ENCODE data around the gene TNFAIP8L1.
"Not testable (repeated sequence)": the region's sequence is repeated elsewhere in the genome, so short reads cannot be mapped to it uniquely, and the experiment has no call there.

TNFAIP8L1 gene

GRCh38 chr19:4638828-4639530, at the start of gene TNFAIP8L1:
TNFAIP8L1 (plus strand) TSS chr19:4639516; CDS start chr19:4651870, 12,354 bp downstream.
- intact Hi-C loops (cut with DNase I): loop anchor here (5.0 kb wide), 1 partner anchor 62 kb away; no protein-coding TSS in a partner anchor
- DNase-seq: peak; percentile 89 to 98 (median 96)

- DNase-seq: no peak
- intact Hi-C loops (cut with DNase I): no loop called here
Observed at GRCh38 chr19:4589579-4590410, 49.5 kb upstream of the TNFAIP8L1 start.

GRCh38 chr19:4590559-4590958, 48.8 kb upstream of the TNFAIP8L1 start:
- intact Hi-C loops (cut with DNase I): no loop called here
- no peak for DNase-seq

- intact Hi-C loops (cut with DNase I): no loop called here
- DNase-seq: no peak
Observed at GRCh38 chr19:4591320-4591719, 48.0 kb upstream of the TNFAIP8L1 start.

GRCh38 chr19:4592445-4592844, 46.9 kb upstream of the TNFAIP8L1 start:
- DNase-seq: no peak
- intact Hi-C loops (cut with DNase I): no loop called here

GRCh38 chr19:4593409-4593851, 45.9 kb upstream of the TNFAIP8L1 start:
- intact Hi-C loops (cut with DNase I): no loop called here

GRCh38 chr19:4594201-4594600, 45.1 kb upstream of the TNFAIP8L1 start:
- intact Hi-C loops (cut with DNase I): no loop called here
- DNase-seq: no peak

More at GRCh38 chr19:4593409-4593851, 45.9 kb upstream of the TNFAIP8L1 start:
- DNase-seq: no peak

GRCh38 chr19:4595158-4595557, 44.2 kb upstream of the TNFAIP8L1 start:
- intact Hi-C loops (cut with DNase I); DNase-seq: not testable (repeated sequence)

GRCh38 chr19:4596033-4596904, 43.0 kb upstream of the TNFAIP8L1 start:
- DNase-seq: no peak
- intact Hi-C loops (cut with DNase I): no loop called here

- intact Hi-C loops (cut with DNase I): no loop called here
- no peak for DNase-seq
Observed at GRCh38 chr19:4597278-4597974, 41.9 kb upstream of the TNFAIP8L1 start.

- intact Hi-C loops (cut with DNase I): no loop called here
- DNase-seq: peak in 2 of 42 donors; percentile 30 to 42
Observed at GRCh38 chr19:4597975-4598671, 41.2 kb upstream of the TNFAIP8L1 start.

- intact Hi-C loops (cut with DNase I): no loop called here
- DNase-seq: no peak
Observed at GRCh38 chr19:4598712-4599111, 40.6 kb upstream of the TNFAIP8L1 start.

GRCh38 chr19:4600082-4600481, 39.2 kb upstream of the TNFAIP8L1 start:
- DNase-seq: no peak
- intact Hi-C loops (cut with DNase I): no loop called here

- intact Hi-C loops (cut with DNase I): no loop called here
- no peak for DNase-seq
Observed at GRCh38 chr19:4600893-4601292, 38.4 kb upstream of the TNFAIP8L1 start.

GRCh38 chr19:4602173-4602788, 37.0 kb upstream of the TNFAIP8L1 start:
- intact Hi-C loops (cut with DNase I): no loop called here
- no peak for DNase-seq

GRCh38 chr19:4602915-4603314, 36.4 kb upstream of the TNFAIP8L1 start:
- no peak for DNase-seq
- intact Hi-C loops (cut with DNase I): no loop called here

GRCh38 chr19:4604912-4605311, 34.4 kb upstream of the TNFAIP8L1 start:
- intact Hi-C loops (cut with DNase I): no loop called here
- no peak for DNase-seq

- intact Hi-C loops (cut with DNase I): no loop called here
Observed at GRCh38 chr19:4606181-4606580, 33.1 kb upstream of the TNFAIP8L1 start.

More at GRCh38 chr19:4606181-4606580, 33.1 kb upstream of the TNFAIP8L1 start:
- DNase-seq: no peak
